ENCODE results near the gene AP3M1. TPM values are rescaled to one million over a fixed set of nuclear protein-coding genes. Genes with fewer than 3 reads are reported as not detected.
A peak's percentile ranks its signal among the peaks of the same experiment; 100 is the strongest.

Gene AP3M1
- total RNA-seq, 1 donor from 2014 or later, result 48.0 TPM

DNA sequence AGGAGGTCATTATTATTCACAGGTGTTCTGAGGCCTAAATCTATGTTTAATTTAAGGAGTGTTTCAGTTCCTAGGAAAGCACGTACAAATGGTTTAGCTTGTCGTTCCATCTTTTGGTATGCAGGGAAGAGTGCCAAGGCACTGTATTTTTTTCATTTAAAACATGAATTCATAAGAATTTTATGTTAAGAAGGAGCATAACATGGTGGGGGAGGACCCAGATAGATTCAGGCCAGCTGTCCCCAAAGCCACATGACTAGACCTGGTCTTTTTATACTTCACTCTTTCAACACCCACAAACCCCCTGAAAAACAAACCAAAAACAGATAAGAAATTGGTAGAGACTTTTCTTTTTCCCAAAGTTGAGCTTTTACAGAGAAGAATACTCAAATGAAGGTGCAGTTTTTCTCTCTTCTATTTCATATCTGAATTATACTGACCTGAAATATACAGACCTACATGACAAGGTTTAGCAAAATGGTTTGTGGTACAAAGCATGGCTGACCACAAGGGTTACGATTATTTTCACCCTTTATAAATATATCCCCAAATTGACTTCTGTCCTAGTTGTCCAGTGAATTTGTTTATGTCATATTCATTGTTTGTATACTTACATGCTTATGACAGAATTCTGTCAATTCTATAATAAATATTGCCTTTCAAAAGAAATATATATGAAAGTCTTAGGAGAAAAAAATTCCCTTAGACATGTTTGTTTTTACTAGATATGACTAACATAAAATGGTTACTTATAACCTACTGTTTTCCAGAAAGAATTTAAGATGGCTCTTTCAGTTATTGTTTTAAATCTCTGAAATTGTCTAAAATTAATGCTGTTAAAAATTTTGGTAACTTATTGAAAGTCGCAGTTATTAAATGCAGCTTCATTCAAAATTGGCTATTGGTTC lies 71.3 kb downstream of the AP3M1 start:
- Mint-ChIP-seq H3K36me3 (peaks cover 20% of the 10 kb centered on the region), H3K27me3 (no peaks in the 10 kb centered on the region), H3K9me3 (no peaks in the 10 kb centered on the region), H3K4me3 (no peak overlapping the region), H3K4me1 (ENCODE audit: unreplicated experiment) (peaks cover 21% of the 10 kb centered on the region), H3K27ac (peak overlapping the region; percentile 27)
- DNase-seq (ENCODE audit: extremely low spot score, unreplicated experiment), result no peak
- TF ChIP-seq, protein P1, sequence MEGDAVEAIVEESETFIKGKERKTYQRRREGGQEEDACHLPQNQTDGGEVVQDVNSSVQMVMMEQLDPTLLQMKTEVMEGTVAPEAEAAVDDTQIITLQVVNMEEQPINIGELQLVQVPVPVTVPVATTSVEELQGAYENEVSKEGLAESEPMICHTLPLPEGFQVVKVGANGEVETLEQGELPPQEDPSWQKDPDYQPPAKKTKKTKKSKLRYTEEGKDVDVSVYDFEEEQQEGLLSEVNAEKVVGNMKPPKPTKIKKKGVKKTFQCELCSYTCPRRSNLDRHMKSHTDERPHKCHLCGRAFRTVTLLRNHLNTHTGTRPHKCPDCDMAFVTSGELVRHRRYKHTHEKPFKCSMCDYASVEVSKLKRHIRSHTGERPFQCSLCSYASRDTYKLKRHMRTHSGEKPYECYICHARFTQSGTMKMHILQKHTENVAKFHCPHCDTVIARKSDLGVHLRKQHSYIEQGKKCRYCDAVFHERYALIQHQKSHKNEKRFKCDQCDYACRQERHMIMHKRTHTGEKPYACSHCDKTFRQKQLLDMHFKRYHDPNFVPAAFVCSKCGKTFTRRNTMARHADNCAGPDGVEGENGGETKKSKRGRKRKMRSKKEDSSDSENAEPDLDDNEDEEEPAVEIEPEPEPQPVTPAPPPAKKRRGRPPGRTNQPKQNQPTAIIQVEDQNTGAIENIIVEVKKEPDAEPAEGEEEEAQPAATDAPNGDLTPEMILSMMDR (conservative IDR thresholded peaks at IDR 0.05), result no peak

DNA sequence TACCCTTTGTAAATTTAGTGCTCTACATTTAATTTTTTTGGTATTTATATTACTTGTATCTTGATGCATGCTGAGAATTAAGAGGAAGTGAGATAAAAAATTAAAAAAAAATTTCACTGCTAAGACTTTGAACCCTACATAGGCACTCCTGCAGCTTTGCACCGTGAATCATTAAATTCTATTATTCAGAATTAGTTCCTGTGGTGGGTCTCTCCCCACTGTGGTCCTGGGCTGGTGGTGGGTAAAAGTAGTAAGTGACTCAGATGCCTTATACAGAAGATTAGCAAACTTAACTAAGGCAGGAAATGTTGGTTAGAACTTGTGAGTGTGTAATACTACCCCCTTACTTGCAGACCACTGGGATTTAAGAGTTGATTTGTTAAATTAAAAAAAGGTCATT lies 72.6 kb downstream of the AP3M1 start:
- Mint-ChIP-seq H3K4me3 (no peak overlapping the region), H3K36me3 (peaks cover 21% of the 10 kb centered on the region), H3K9me3 (no peaks in the 10 kb centered on the region), H3K4me1 (ENCODE audit: unreplicated experiment) (peaks cover 21% of the 10 kb centered on the region), H3K27me3 (no peaks in the 10 kb centered on the region), H3K27ac (no peak overlapping the region)
- no peak for DNase-seq (ENCODE audit: extremely low spot score, unreplicated experiment)
- TF ChIP-seq, protein P1 (conservative IDR thresholded peaks at IDR 0.05), result no peak

DNA sequence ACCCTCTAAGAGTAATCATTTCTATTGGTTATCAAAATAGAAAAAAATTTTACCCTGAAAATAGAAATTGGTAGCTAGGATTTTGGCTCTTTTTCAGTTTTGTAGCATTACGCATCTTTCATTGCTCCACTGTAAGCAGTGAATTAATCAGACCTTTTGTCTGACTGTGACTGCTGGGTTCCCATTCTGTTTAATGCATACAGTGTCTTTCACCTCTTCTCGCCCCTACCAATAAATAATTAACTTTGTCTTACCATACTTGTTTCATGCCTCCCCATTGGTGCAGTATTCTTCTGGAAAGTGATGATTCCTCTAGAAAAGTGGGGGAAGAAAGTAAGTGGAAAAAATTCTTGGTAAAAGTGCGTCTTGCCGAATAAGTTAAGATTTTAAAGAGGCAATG lies 73.2 kb downstream of the AP3M1 start:
- no peaks in the 10 kb centered on the region for H3K9me3 Mint-ChIP-seq
- H3K4me1 Mint-ChIP-seq (ENCODE audit: unreplicated experiment), result peaks cover 21% of the 10 kb centered on the region
- H3K27ac Mint-ChIP-seq, result no peak overlapping the region
- no peak overlapping the region for H3K4me3 Mint-ChIP-seq
- peaks cover 21% of the 10 kb centered on the region for H3K36me3 Mint-ChIP-seq
- no peak for DNase-seq (ENCODE audit: extremely low spot score, unreplicated experiment)
- TF ChIP-seq, protein P1 (conservative IDR thresholded peaks at IDR 0.05), result no peak
- H3K27me3 Mint-ChIP-seq, result no peaks in the 10 kb centered on the region

DNA sequence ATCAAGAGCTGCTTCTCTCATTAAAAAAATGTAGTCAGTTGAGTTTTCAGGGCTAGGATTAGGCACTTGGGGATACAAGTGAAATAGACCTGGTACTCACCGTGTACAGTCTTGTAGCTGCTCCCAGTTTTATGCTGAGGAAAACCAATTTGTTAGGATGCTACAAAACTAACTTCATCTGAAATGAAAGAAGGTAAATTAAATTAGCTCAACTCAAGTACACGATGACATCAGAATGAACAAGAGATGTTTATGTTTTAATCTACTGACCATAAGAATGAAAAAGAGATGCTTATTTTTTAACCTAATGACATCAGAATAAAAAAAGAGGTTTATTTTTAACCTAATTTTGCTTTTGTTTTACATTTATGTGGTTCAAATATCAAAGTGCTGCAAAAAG lies 73.7 kb downstream of the AP3M1 start:
- Mint-ChIP-seq H3K27me3 (no peaks in the 10 kb centered on the region), H3K9me3 (no peaks in the 10 kb centered on the region), H3K4me3 (no peak overlapping the region), H3K27ac (no peak overlapping the region), H3K36me3 (peaks cover 19% of the 10 kb centered on the region), H3K4me1 (ENCODE audit: unreplicated experiment) (peaks cover 21% of the 10 kb centered on the region)
- no peak for DNase-seq (ENCODE audit: extremely low spot score, unreplicated experiment)
- TF ChIP-seq, protein P1 (conservative IDR thresholded peaks at IDR 0.05), result no peak

DNA sequence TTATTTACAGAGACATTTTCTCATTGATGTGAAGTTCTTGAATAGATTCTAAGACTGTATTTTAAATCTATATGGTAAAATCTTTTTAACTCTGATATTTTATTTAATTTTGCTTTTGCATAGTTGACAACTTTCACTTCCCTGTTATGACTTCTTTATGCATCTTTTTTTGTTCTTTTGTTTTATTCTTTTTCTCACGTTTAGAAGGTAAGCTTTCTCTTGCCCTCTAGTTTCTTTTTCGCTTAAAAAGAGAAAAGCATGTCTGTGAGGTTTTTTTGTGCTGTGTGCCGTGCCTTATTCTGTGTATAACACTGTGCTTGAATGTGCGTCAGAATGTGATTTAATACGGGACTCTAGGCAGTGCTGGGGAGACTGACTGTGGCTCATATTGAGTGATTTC lies 74.7 kb downstream of the AP3M1 start:
- Mint-ChIP-seq H3K27ac (no peak overlapping the region), H3K4me1 (ENCODE audit: unreplicated experiment) (peaks cover 21% of the 10 kb centered on the region)

More for the DNA sequence above, 74.7 kb downstream of the AP3M1 start:
- no peak for DNase-seq (ENCODE audit: extremely low spot score, unreplicated experiment)
- TF ChIP-seq, protein P1 (conservative IDR thresholded peaks at IDR 0.05), result no peak
- Mint-ChIP-seq H3K27me3 (no peaks in the 10 kb centered on the region), H3K36me3 (peaks cover 24% of the 10 kb centered on the region), H3K4me3 (no peak overlapping the region), H3K9me3 (no peaks in the 10 kb centered on the region)
